ENCODE data around the gene LDB2. TPM values are rescaled to one million over a fixed set of nuclear protein-coding genes. Genes with fewer than 3 reads are reported as not detected.

Gene LDB2
- polyA plus RNA-seq, 3 donors: not detected

GRCh38 chr4:16626945-16627344 is 271.5 kb downstream of the LDB2 start:
- H3K9ac ChIP-seq (ENCODE audit: insufficient read depth, low read length, poor library complexity, severe bottlenecking): no peak overlapping the region
- H3K27ac ChIP-seq (ENCODE audit: low read depth in 1 of 2, low read length in 2 of 2): no peak overlapping the region
- intact Hi-C loops (cut with micrococcal nuclease): no loop called here
- TF ChIP-seq CTCF (IDR thresholded peaks at IDR 0.05): no peak
- 83% methylated on average over 1 of the region's 5 CpGs for WGBS (ENCODE audit: insufficient coverage)
- DNase-seq: no peak
- peaks cover 0 to 2% (median 0%) of the 10 kb centered on the region in 3 donors for H3K27me3 Mint-ChIP-seq (ENCODE audit: low read depth in 3 of 3)
- H3K9me3 ChIP-seq (replicated peaks in 1 of 2; ENCODE audit: control insufficient read depth in 1 of 2, insufficient read depth in 1 of 2, low read length in 2 of 2): peaks cover 0 to 5% of the 10 kb centered on the region in 2 donors
- no peaks in the 10 kb centered on the region for H3K4me1 Mint-ChIP-seq
- no peak overlapping the region for H3K4me3 Mint-ChIP-seq
- no peaks in the 10 kb centered on the region for H3K36me3 Mint-ChIP-seq
- H3K9me3 Mint-ChIP-seq: peaks cover 0 to 9% (median 2%) of the 10 kb centered on the region in 7 donors
- H3K4me3 ChIP-seq (replicated peaks in 1 of 3; ENCODE audit: low read depth in 2 of 3, low read length in 3 of 3): no peak overlapping the region
- no peaks in the 10 kb centered on the region for H3K27me3 ChIP-seq (ENCODE audit: control insufficient read depth in 2 of 2, insufficient read depth in 2 of 2, low read length in 2 of 2)
- H3K4me1 ChIP-seq (ENCODE audit: control insufficient read depth in 1 of 2, insufficient read depth in 2 of 2, low read length in 2 of 2): no peaks in the 10 kb centered on the region
- no peaks in the 10 kb centered on the region for H4K20me1 ChIP-seq (ENCODE audit: insufficient read depth, low read length)
- H2AFZ ChIP-seq (ENCODE audit: insufficient read depth, low read depth, low read length, poor library complexity, severe bottlenecking): no peak overlapping the region
- H3K79me2 ChIP-seq (ENCODE audit: insufficient read depth, low read length): no peaks in the 10 kb centered on the region
- no peak overlapping the region for H3K4me2 ChIP-seq (replicated peaks; ENCODE audit: extremely low read depth, low read length, poor library complexity, severe bottlenecking)
- H3K36me3 ChIP-seq (replicated peaks in 1 of 2; ENCODE audit: control insufficient read depth in 1 of 2, insufficient read depth in 2 of 2, low read length in 2 of 2): no peaks in the 10 kb centered on the region
- H3K27ac Mint-ChIP-seq: peak overlapping the region in 1 of 7 donors; percentile 26

- H3K36me3 ChIP-seq (replicated peaks in 1 of 2; ENCODE audit: control insufficient read depth in 1 of 2, insufficient read depth in 2 of 2, low read length in 2 of 2): no peaks in the 10 kb centered on the region
- H3K9me3 Mint-ChIP-seq: peaks cover 0 to 7% (median 2%) of the 10 kb centered on the region in 7 donors
- H3K27ac Mint-ChIP-seq: no peak overlapping the region
- no peak overlapping the region for H3K4me3 ChIP-seq (replicated peaks in 1 of 3; ENCODE audit: low read depth in 2 of 3, low read length in 3 of 3)
- H4K20me1 ChIP-seq (ENCODE audit: insufficient read depth, low read length): no peaks in the 10 kb centered on the region
- no peaks in the 10 kb centered on the region for H3K9me3 ChIP-seq (replicated peaks in 1 of 2; ENCODE audit: control insufficient read depth in 1 of 2, insufficient read depth in 1 of 2, low read length in 2 of 2)
- no peaks in the 10 kb centered on the region for H3K4me1 Mint-ChIP-seq
- no peak for DNase-seq
- H3K9ac ChIP-seq (ENCODE audit: insufficient read depth, low read length, poor library complexity, severe bottlenecking): no peak overlapping the region
- H3K79me2 ChIP-seq (ENCODE audit: insufficient read depth, low read length): no peaks in the 10 kb centered on the region
- no peak overlapping the region for H3K4me2 ChIP-seq (replicated peaks; ENCODE audit: extremely low read depth, low read length, poor library complexity, severe bottlenecking)
- no peak overlapping the region for H2AFZ ChIP-seq (ENCODE audit: insufficient read depth, low read depth, low read length, poor library complexity, severe bottlenecking)
- no peaks in the 10 kb centered on the region for H3K36me3 Mint-ChIP-seq
- no CpG with 5 or more reads among the region's 1 CpG for WGBS (ENCODE audit: insufficient coverage)
- intact Hi-C loops (cut with micrococcal nuclease): no loop called here
- no peak overlapping the region for H3K4me3 Mint-ChIP-seq
- no peaks in the 10 kb centered on the region for H3K4me1 ChIP-seq (ENCODE audit: control insufficient read depth in 1 of 2, insufficient read depth in 2 of 2, low read length in 2 of 2)
- H3K27ac ChIP-seq (ENCODE audit: low read depth in 1 of 2, low read length in 2 of 2): no peak overlapping the region
- no peak for TF ChIP-seq CTCF (IDR thresholded peaks at IDR 0.05)
- H3K27me3 ChIP-seq (ENCODE audit: control insufficient read depth in 2 of 2, insufficient read depth in 2 of 2, low read length in 2 of 2): no peaks in the 10 kb centered on the region
- H3K27me3 Mint-ChIP-seq (ENCODE audit: low read depth in 3 of 3): peaks cover 0 to 2% (median 0%) of the 10 kb centered on the region in 3 donors
These were observed 275.6 kb downstream of the LDB2 start for GRCh38 chr4:16622826-16623225.

Measured in CD14-positive monocyte (primary cell).